CD4-positive, alpha-beta T cell treated with Interleukin-6 at 100 ng/mL for 8 hours (primary cell): ENCODE results near the gene ZNF140.

Experiments used
- DNase-seq: peaks from one replicate; pipeline ENCODE4 v3.0.0-alpha.2; 2020; ENCODE audit warnings: mixed read lengths, low spot score

ZNF140 gene

GRCh38 chr12:133130038-133130807, 49.5 kb downstream of the ZNF140 start, which contains the start of the genes ZNF10 and ZNF891:
ZNF10 (plus strand) TSS chr12:133130627; CDS start chr12:133144493, 13,866 bp downstream.
ZNF891 (minus strand) TSS chr12:133130274; CDS start chr12:133121918, 8,356 bp downstream.
- peak; percentile 94 for DNase-seq

GRCh38 chr12:133130808-133131128, 50.0 kb downstream of the ZNF140 start:
- no peak for DNase-seq

GRCh38 chr12:133135747-133136146, 55.0 kb downstream of the ZNF140 start:
- DNase-seq = no peak

- no peak for DNase-seq
Observed at GRCh38 chr12:133145981-133146380, 65.3 kb downstream of the ZNF140 start.

GRCh38 chr12:133156125-133156690, 75.5 kb downstream of the ZNF140 start:
- no peak for DNase-seq
